ENCODE results near the gene ZNF740.
A peak's percentile ranks its signal among the peaks of the same experiment; 100 is the strongest.

ZNF740 gene

GRCh38 chr12:53147653-53148052, 32.9 kb upstream of the ZNF740 start:
- H3K4me3 ChIP-seq (ENCODE audit: low read depth, low read length): no peak overlapping the region
- no peak for DNase-seq (ENCODE audit: low read depth)
- TF ChIP-seq CTCF (IDR thresholded peaks at IDR 0.05; ENCODE audit: low read depth, low read length, missing control alignments): no peak
- in situ Hi-C loops (cut with HindIII; ENCODE audit: low sequenced_read_pairs): no loop called here

GRCh38 chr12:53151039-53151438, 29.5 kb upstream of the ZNF740 start:
- no peak overlapping the region for H3K4me3 ChIP-seq (ENCODE audit: low read depth, low read length)
- TF ChIP-seq CTCF (IDR thresholded peaks at IDR 0.05; ENCODE audit: low read depth, low read length, missing control alignments): no peak
- no peak for DNase-seq (ENCODE audit: low read depth)
- in situ Hi-C loops (cut with HindIII; ENCODE audit: low sequenced_read_pairs): no loop called here

DNA sequence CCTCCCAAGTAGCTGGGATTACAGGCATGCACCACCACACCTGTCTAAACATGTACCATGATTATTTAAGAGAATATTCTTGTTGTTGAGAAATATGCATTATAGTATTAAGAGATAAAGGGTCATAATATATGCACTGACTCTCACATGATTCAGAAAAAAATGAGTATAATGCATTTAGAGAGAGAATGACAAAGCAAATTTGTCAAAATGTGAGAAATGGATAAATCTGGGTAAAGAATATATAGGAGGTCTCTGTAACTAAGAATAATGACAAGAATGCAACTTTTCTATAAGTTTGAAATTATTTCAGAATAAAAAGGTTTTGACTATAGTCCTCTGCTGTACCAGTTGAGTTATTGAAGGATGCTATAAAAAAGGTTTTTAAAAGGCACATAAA, 28.1 kb upstream of the ZNF740 start:
- DNase-seq (ENCODE audit: low read depth): no peak
- no peak overlapping the region for H3K4me3 ChIP-seq (ENCODE audit: low read depth, low read length)
- no peak for TF ChIP-seq CTCF (IDR thresholded peaks at IDR 0.05; ENCODE audit: low read depth, low read length, missing control alignments)
- in situ Hi-C loops (cut with HindIII; ENCODE audit: low sequenced_read_pairs): no loop called here

GRCh38 chr12:53159195-53159839, 21.2 kb upstream of the ZNF740 start:
- in situ Hi-C loops (cut with HindIII; ENCODE audit: low sequenced_read_pairs): no loop called here
- DNase-seq (ENCODE audit: low read depth): peak; percentile 53
- H3K4me3 ChIP-seq (ENCODE audit: low read depth, low read length): no peak overlapping the region
- TF ChIP-seq CTCF (IDR thresholded peaks at IDR 0.05; ENCODE audit: low read depth, low read length, missing control alignments): peak; percentile 100

GRCh38 chr12:53160000-53160399, 20.5 kb upstream of the ZNF740 start:
- in situ Hi-C loops (cut with HindIII; ENCODE audit: low sequenced_read_pairs): no loop called here
- DNase-seq (ENCODE audit: low read depth): no peak
- no peak for TF ChIP-seq CTCF (IDR thresholded peaks at IDR 0.05; ENCODE audit: low read depth, low read length, missing control alignments)
- H3K4me3 ChIP-seq (ENCODE audit: low read depth, low read length): no peak overlapping the region

DNA sequence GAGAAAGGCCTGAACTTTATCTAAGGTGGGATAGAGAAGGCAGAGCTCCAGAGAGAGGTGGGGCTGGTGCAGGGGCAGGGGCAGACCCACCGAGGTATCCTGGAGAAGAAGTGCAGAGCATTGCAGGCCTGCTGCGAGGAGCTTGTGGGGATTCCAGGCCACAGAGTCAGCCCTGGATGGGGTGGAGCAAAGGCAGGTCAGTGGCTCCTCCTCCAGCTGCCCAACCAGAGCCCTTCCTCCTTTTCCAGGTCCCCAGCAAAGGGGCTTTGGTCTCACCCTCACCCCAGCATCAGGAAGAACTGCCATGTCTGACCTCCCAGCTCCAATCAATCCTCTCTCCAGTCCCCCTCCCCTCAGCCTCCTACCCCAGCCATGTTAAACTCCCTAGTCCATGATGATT, 19.8 kb upstream of the ZNF740 start:
- DNase-seq (ENCODE audit: low read depth): no peak
- TF ChIP-seq CTCF (IDR thresholded peaks at IDR 0.05; ENCODE audit: low read depth, low read length, missing control alignments): no peak
- no peak overlapping the region for H3K4me3 ChIP-seq (ENCODE audit: low read depth, low read length)
- in situ Hi-C loops (cut with HindIII; ENCODE audit: low sequenced_read_pairs): no loop called here
